HFF-Myc (cell line): ENCODE results near the gene PLEKHG4B.
"Not testable (repeated sequence)": the region's sequence is repeated elsewhere in the genome, so short reads cannot be mapped to it uniquely, and the experiment has no call there.

Experiments
- DNase-seq: peaks from one replicate; pipeline ENCODE4 v3.0.0-alpha.2; 2011; ENCODE audit warnings: low read depth; ENCODE audit errors: extremely low read depth
- H3K4me3 ChIP-seq: replicated peaks from 2 replicates; pipeline ENCODE4 v1.5.1; 2011; ENCODE audit warnings: low read depth, mild to moderate bottlenecking, control low read depth, low read length
- CTCF ChIP-seq: IDR thresholded peaks from 2 replicates; pipeline ENCODE4 v1.5.1; 2012; ENCODE audit warnings: mild to moderate bottlenecking, low read depth, low read length, control low read depth; ENCODE audit errors: missing control alignments

The PLEKHG4B gene

GRCh38 chr5:218457-219291 lies 126.7 kb downstream of the PLEKHG4B start:
- peak overlapping the region; percentile 93 for H3K4me3 ChIP-seq
- no peak for TF ChIP-seq CTCF

GRCh38 chr5:219460-219863 lies 127.5 kb downstream of the PLEKHG4B start:
- DNase-seq, result no peak
- TF ChIP-seq CTCF, result no peak

More at GRCh38 chr5:218457-219291, 126.7 kb downstream of the PLEKHG4B start:
- no peak for DNase-seq

GRCh38 chr5:219991-220390 lies 128.0 kb downstream of the PLEKHG4B start:
- H3K4me3 ChIP-seq, result peak overlapping the region; percentile 93
- no peak for TF ChIP-seq CTCF
- no peak for DNase-seq

More at GRCh38 chr5:219460-219863, 127.5 kb downstream of the PLEKHG4B start:
- H3K4me3 ChIP-seq, result peak overlapping the region; percentile 93

GRCh38 chr5:222951-223715 lies 131.2 kb downstream of the PLEKHG4B start:
- H3K4me3 ChIP-seq, DNase-seq: not testable (repeated sequence)

GRCh38 chr5:223791-224190 lies 131.8 kb downstream of the PLEKHG4B start:
- H3K4me3 ChIP-seq, result no peak overlapping the region
- TF ChIP-seq CTCF, result no peak
- no peak for DNase-seq

- no peak overlapping the region for H3K4me3 ChIP-seq
- DNase-seq, result no peak
- TF ChIP-seq CTCF, result no peak
These were observed 133.4 kb downstream of the PLEKHG4B start for GRCh38 chr5:225334-225733.

GRCh38 chr5:227375-227774 lies 135.4 kb downstream of the PLEKHG4B start:
- H3K4me3 ChIP-seq, DNase-seq: not testable (repeated sequence)

GRCh38 chr5:228886-229285 lies 136.9 kb downstream of the PLEKHG4B start:
- H3K4me3 ChIP-seq, result no peak overlapping the region
- DNase-seq, result no peak
- TF ChIP-seq CTCF, result no peak
